Brain pericyte (primary cell): ENCODE results near the gene CAPZB.

Source experiments
- DNase-seq: peaks from one replicate; pipeline ENCODE4 v3.0.0-alpha.2; 2012; ENCODE audit warnings: low read depth, low spot score

Gene CAPZB

DNA sequence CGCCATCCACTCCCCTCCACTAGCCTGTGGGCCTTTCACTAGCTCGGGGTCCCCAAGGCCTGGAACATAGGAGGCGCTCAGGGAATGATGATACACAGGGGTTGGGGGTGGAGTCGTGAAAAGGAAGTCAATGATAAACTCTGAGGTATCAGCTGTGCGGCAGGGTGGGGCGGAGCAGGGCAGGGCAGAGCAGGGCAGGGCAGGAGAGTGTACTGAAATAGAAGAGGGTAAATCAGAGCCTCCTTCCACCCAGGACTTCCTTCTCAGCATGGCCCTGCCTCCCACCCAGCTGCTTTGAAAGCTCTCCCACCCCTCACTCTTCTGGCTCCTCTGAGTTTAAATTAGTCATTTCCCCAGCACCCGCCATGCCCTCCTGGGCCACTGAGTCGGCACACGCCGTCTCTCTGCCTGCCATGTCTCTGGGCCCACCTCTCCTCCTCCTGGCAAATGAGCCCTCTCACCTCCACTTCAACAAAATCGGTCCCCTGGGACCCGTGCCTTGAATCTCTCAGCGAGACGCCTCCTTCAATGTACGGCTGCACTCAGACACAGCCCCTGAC lies 16.9 kb downstream of the CAPZB start:
- no peak for DNase-seq

DNA sequence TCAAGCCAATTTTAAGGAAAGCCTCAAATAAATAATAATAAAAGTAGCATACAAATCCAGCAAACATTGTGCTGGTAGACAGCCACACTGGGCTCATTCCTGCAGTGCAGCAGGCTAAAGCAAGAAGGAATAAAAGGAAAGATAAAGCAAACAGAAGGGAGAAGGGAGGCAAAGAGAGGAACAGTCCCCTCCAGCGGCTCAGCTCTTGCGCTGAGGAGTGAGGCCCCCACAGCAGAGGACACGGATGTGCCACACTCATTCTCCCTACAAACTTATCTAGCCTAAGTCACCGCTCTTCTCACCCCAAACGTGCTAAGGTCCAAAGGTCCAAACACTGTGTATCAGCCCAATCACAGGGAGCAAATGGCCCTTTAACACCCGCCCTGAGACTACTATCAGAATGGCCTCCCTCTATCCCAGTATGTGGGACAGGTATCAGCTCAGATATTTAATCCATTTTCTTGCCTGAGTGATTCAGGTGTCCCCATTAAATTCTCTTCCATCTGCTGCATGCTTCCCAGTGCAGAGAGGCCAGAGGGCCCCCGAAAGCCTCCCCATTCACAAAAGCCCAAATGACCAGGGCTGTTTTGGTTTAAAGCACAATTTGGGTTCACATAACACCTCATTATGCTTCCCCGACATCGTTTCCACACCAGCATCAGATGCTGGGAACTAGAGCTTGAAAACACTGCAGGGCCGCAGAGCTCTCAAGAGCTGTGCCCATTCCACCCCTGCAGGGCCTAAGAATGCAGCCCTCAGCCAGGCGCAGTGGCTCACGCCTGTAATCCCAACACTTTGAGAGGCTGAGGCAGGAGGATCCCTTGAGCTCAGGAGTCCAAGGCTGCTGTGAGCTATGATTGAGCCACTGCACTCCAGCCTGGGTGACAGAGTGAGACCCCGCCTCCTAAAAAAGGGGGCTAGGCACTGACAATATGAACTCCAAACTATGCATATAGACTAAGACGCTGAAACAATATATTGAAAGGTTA lies 17.8 kb downstream of the CAPZB start:
- no peak for DNase-seq

DNA sequence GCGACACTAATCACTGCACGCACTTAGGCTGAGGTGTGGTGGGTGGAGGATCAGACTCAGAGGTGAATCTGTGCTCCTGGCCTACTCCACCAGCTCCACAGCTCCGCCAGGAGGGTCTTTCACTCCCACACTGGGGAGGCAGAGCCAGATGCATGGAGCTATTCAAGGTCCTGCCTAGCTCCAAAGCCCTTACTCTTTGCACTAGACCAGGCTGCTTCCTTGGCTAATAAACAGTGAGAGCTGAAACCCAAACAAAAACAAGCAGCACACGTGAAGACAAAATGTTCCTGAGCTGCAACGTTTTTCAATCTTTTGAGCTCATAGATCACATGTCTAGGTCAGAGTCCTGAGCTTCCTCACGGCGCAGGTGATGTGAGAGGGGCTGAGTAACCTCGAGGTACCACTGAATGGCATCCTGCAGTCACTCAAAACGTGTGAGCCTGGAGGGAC lies 19.2 kb downstream of the CAPZB start:
- DNase-seq: no peak

DNA sequence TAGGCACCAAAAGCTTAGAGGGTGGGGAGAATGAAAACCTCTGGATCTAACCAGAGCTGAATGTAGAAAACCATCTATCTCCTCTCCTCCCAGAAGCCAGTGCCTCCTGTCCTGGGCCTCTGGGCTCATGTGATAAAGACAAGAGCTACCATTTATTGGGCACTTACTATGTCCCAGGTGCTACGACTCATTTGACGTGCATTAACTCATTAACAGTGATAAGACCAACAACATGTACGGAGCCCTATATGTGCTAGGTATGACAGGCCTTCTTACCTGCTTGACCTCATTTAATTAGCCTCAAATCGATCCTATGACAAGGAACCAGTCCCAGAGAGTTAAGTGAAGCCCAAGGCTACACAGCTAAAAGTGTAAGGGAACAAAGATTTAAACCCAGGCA lies 19.7 kb downstream of the CAPZB start:
- no peak for DNase-seq

DNA sequence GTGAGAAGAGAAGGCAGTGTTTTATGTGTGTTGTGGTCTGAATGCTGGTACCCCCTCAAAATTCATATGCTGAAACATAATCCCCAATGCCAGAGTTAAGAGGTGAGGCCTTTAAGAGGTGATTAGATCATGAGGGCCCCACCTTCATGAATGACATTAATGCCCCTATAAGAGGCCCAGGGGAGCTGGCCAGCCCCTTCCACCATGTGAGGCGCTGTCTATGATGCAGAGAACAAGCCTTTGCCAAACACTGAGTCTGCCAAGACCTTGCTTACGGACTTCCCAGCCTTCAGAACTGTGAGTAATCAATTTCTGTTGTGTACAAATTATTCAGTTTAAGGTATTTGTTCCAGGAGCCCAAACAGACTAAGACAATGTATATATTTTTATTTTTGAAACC lies 20.2 kb downstream of the CAPZB start:
- no peak for DNase-seq

DNA sequence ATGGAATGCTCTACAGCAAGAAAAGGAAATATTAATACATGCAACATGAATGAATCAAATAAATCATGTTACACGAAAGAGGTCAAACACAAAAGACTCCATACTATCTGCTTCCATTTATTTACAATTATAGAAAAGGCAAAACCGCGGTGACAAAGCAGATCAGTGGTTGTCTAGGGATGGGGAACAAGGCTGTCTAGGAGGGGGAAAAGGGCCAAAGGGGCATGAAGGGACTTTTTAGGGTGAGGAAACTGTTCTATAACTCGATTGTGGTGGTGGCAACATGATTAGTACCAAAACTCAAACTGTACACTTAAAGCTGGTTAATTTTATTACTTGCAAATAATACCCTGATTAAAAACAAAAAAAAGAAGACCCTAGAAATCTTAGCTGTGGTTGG lies 20.6 kb downstream of the CAPZB start:
- no peak for DNase-seq

DNA sequence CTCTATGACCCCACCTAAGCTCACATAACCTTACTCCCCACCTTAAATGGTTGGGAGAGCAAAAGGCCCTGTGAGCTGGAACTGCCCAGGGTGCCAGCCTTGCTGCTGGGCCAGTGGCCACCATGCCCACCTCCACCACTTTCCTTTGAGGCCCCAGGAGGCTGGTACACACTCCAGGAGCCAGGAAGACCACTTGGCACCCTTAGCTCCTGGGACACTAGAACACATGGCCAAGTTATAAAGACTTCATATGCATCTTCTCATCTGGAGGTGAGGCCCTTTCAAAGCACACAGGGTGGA lies 21.9 kb downstream of the CAPZB start:
- no peak for DNase-seq

DNA sequence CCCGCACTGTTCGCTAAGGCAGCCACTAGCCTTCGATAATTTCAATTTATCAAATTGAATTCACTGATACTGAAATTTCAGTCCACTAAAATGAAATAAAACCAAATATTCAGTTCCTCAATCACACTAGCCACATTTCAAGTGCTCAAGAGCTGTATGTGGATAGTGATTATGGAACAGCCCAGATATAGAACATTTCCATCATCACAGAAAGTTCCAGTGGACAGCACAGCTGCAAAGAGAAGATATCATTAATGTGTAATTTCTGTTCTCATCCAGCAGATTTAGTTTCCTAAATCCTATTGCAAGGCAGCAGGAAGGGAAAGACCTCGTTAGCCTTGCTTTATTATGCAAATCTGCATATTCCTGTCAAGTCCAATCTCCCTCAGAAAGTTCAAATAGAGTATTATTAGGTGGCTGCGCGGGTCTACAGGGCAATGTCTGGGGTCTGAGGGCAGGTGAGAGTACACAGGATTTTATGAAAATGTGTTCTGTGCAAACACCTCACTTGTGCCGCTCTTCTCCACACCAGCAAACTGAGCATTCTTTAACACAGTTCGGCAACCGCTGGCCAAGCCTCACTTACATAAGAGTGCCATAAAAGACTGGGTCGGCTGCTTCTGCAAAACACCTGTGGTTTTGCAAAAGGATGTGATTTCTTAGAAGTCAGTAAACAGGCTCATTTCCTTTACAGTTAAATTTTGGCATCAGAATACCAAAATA lies 22.4 kb downstream of the CAPZB start:
- no peak for DNase-seq

DNA sequence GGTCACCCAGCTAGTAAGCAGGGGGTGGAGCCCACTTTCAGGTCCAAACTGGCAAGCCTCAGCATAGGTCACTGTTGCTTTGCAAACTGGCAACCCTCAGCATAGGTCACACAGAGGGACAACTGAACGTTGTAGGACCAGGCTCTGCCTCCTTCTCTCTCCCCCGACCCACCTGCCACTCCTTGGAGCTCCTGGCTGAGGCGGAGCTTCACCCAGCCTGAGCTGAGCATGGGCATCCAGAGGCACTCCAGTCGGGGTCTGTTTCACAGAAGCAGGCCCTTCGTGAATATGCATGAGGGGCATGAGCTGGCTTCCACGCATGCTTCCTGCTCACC lies 24.2 kb downstream of the CAPZB start:
- no peak for DNase-seq

DNA sequence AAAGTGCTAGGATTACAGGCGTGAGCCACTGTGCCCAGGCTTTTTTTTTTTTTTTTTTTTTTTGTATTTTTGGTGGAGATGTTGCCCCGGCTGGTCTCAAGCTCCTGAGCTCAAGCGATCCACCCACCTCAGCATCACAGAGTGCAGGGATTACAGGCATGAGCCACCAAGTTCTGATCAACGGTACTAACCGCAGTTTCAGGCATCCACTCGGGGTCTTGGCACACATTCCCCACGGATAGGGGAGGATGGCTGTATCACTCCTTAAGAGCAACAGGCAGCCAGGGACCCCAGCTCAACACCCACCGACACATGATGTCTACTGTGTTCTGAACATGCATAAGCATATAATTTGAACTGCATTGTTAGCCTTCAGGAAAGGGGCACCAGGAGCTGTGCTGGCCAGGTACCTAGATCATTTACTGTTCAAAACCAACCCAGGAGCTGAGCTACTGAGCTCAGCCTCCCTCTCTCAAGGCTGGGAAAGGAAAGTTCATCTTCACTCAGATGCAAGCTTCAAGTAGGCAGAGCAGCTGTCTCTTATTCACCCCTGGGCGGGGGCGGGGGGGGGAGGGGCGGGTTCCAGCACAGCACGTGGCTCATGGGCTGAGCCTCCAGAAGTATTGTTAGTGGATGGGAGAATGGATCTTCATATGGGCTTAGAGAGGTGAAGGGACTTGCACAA lies 24.7 kb downstream of the CAPZB start:
- DNase-seq: no peak

DNA sequence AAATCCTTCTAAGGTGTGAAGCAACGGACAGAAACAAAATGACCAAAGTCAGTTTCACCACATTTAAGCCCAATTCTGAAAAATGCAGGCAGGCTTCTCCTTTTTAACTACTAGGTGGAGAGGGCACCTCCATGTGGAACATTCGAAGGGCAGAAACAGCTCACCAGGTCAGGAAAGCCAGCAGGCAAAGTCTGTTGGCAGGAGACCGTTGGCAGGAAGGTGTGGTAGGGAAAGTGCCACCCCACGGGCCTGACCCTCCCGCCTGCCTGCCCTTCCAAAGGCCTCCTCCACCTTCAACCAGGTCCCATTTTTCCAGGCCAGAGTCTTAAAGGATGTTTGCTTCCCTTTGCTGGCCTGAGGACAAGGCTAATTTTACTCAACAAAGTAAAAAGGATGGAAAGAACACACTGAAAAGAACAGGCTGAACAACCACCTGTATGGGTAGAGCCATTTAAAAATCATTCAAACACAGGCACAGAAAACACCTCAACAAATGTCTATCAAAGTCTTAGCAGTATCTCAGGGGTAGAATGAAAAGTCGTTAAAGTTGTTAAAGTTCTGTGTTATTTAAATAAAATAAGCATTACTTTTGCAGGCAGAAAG lies 26.4 kb downstream of the CAPZB start:
- no peak for DNase-seq

DNA sequence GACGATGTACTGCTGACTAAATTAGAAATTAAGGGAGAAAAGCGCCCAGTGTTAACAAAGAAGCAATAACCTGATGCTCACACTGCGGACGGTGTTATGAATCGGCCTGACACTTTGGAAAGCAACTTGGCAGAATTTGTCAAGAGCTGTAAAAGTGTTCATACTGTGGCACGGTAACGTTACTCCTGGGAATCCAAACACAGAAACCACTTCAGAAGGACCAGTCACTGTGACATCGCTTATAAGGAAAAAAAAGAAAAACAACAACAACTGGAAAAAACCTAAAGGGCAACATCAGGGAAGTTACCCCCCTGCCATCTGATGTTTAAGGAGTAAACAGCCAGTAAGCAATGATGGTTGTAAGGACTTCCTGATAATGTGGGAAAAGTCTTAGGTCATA lies 27.7 kb downstream of the CAPZB start:
- no peak for DNase-seq

DNA sequence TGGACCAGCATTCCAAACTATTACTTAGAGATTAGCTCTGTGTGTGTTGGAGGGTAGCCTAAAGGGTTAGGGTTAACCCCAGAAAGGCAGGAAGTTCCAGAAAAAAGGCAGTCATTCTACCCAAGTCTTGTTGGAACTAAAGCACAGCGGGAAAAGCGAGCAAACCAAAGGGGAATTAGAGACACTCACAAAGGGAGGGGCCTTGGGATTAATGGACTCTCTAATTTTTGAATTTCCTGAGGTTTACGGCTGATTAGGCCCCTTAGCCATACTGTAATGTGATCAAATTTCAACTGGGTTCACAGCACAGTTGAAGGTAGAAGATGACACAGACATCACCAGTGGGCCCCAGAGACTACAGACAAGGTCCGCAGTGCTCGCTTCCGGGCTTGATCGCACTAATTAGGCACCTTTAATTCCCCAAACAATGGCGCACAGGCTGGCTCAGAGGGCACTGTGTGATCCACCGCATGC lies 28.3 kb downstream of the CAPZB start:
- no peak for DNase-seq

DNA sequence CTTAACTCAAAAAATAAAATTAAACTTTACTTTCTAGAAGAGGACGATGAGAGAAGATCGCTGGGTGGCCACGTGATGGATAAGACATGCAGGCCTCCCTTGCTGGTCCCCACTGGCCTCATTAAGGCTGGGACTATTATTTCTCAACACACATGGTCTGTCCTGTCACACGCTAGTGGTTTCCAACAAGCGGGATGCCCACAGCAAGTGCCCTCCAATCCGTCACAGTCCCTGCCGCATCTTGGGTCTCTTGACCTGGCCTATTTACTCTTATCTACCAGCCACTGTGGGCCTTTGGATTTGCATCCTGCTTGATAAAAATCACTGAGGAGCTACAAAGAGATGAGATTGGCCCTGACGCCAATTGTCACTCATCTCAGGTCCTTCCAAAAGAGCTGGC lies 30.0 kb downstream of the CAPZB start:
- DNase-seq: no peak

DNA sequence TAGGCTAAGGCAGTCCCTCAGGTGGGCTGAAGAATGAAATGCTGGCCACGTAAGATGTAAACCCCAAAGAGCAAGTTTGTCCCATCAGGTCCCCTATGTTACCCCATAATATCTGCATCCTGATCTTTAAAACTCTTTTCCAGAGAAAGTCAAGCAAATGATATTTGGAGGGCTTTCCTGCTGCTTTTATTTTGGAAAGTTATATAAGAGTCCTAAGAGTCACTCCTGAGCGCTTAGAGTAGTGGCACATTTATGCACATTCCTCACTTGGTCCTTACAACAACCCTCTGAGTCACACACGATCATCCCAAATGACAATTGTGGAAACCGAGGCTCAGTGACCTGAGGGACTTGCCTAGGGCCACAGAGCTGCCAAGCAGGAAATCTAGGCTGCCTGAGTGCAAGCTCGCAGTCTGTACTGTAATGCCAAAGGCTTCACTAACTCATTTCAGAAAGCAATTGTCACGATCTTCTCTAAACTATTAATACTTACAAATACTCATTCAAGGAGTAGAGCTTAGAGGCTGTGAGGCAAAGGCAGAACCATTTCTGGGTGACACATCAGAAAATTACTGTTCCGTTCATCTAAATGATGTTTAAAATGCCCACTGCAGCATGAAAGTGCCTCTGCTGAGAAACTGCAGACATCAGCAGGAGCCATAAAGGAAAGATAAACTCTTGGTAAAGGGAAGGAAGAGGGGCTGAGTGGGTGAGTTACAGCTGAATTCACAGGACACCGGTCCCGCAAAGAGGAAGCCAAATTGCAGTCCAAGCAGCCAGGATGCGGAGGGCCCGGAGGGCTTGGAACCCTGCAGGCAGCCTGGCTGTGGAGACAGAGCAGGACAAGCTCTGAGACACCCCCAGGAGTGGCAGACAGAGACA lies 30.8 kb downstream of the CAPZB start:
- DNase-seq: no peak

DNA sequence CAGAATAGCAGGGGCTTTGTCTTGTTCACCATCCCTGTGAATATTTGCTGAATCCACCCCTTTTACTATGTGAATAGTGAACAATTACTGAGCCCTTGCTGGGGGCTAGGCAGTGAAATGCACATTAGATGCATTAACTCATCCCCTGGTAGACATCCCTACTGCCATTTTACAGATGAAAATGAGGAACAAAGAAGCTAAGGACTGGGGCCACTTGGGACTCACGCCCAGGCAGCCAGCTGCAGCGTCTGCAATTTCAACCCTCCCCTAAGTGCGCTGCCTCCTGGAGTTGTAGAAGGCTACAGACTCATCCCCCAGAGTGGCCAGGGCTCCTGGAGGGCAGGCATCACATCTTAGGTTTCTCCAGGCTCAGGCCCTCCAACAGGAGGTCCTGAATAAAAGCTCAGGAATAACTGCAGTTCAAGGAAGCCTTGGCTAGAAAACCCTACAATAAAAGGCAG lies 31.6 kb downstream of the CAPZB start:
- DNase-seq: no peak

DNA sequence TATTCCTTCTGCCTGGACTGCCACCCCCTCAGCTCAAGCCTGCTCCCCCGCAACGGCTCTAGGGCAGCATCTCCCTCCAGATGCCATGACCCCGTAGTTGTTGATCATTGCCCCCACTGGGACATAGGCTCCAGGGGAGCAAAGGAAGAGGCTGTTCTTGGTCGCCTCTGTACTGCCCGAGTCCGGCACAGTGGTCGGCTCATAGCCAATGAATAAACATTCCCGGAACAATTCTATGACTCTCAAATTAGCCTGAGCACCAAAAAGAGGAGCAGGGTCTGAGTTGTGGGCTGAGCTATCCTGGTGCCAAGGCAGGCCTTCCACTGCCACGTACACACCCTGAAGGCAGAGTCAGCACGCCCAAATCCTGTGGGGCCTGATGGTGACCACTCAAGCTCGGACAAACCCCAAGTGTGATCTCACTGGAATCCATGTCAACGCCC lies 33.1 kb downstream of the CAPZB start:
- DNase-seq: peak; percentile 69

DNA sequence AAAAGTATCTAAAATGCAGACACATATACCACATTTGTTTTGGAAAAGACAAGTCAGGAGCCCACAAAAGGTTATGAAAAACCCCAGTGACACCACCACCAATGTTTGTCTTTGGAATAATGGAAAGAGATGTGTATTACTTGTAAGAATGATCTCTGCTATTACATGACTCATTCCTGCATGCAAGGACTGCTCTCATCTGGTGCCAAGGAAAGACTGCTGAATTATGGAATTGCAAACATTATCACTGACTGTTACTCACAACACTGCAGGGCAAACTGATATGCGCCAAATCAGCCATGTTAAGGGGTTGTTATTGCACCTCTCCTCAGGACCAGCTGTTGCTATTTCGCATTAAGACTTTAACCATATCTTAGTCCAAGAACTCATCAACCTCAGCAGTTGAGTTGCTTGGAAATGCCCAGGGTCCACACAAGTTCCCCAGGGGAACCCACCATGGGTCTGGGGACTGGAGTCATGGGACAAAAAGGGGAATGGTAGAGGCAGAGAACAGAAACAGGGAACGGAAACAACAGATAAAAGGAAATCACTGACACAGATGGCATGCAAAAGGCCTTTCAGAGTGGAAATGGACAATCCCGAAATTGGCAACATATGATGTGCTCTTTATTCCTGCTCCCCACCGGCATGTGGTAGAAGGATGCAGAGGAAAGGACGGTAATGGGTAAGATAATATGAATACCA lies 34.4 kb downstream of the CAPZB start:
- DNase-seq: peak; percentile 85

DNA sequence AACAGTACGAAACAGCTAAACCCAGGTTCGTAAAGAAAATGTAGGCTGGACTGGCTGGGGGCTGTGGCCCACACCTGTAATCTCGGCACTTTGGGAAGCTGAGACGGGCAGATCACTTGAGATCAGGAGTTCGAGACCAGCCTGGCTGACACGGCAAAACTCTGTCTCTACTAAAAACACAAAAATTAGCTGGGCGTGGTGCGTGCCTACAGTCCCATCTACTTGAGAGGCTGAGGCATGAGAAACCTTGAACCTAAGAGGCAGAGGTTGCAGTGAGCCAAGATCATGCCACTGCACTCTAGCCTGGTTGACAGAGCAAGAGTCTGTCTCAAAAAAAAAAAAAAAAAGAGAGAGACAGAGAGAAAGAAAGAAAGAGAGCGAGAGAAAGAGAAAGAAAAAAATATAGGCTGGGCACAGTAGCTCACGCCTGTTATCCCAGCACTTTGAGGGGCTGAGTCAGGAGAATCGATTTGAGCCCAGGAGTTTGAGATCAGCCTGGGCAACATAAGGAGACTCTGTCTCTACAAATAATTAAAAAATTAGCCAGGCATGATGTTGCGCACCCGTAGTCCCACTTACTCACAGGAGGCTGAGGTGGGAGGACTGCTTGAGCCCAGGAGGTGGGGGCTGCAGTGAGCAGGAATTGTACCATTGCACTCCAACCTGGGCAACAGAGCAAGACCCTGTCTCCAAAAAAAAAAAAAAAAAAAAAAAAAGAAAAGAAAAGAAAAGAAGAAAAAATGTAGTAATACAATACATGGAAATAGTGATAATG lies 35.7 kb downstream of the CAPZB start:
- DNase-seq: no peak
